RKO (cell line): ENCODE results near the gene GSTA4.
A peak's percentile ranks its signal among the peaks of the same experiment; 100 is the strongest.
"Not testable (repeated sequence)": the region's sequence is repeated elsewhere in the genome, so short reads cannot be mapped to it uniquely, and the experiment has no call there.

Experiments
- DNase-seq: peaks from one replicate; pipeline ENCODE4 v3.0.0-alpha.2; 2016; ENCODE audit warnings: low spot score

The GSTA4 gene

DNA sequence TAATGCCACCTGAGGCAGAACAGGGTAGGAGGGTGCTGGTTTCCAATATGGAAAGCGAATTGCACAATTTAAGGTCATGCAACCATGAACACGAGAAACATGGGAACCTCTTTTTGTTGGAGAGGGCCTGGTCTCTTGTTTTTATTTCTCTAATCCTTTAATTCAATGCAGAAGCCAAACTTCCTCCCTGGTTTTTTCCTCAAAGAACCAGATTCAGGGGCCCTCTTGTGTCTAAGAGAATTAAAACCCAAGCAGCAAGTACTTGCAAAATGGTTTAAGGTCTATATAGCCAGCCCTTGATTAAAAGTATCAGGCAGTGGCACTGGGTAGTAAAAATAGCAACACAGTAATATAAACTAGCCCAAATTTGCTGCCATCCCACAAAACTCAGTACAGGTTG is 19.5 kb downstream of the GSTA4 start:
- no peak for DNase-seq

DNA sequence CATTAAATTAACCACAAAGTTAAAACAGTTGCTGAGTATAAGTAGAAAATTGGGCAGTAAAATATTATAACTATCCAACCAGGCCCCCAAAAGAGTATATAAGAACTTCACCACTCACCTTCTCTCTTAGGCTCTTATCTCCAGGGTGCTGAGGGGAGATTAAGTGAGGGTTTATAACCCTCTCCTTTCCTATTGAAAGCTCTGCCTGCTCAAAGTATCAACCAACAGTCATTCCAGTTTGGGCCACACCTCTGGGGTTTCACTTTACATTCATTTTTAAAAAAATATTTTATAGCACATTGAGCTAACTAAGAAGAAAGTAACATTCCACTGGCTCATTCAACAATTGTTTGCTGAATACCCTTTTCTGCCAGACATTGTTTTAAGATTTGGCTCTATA is 22.1 kb downstream of the GSTA4 start:
- no peak for DNase-seq

DNA sequence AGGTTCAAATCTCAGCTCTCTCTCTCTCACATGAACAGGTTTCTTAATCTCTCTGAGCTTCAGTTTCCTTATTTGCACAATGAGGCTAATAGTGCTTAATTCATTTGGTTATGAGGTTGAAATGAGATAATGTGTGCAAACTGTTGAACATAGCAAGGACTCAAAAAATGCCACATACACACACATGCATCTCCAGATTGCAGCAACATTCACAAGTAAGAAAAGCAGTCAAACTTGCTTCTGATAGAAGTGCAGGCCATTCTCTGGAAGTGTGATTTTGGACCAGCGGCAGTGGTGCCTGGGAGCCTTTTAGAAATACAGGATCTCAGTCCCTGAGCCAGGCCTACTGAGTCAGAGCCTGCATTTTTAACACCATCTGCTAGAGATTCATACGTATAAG is 25.7 kb downstream of the GSTA4 start:
- DNase-seq: no peak

DNA sequence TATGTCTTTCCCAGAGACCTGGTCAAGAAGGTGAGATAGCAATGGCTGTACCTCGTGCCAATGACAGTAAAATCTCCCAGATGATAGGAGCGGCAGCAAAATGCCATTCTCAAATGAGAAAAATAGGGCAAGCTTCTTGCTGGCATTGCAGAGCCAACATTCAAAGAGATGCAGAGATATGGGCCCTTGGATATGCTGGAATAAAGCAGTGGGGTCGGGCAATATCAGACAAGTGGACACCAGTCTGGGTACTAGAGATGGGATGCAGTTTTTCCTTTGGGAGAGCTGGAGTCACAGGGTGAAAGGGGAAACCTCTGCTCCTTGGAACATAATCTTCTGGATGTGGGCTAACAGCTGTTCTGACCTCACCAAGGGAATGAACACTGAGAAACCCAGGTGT is 29.0 kb downstream of the GSTA4 start:
- DNase-seq: no peak

DNA sequence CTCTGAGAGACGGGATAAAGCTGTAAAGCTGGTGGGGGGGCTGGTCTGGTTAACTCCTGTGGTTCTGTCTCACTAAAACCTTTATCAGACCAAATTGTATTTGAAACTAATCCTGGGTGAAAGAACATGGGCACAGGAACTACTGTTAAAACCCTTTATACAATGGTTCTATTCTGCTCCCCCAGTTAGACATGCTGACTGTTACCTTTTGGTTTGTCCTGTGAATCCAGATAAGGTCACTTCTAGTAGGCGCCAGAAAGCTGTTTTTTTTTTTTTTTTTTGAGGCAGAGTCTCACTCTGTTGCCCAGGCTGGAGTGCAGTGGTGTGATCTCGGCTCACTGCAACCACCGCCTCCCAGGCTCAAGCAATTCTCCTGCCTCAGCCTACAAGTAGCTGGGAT is 29.7 kb downstream of the GSTA4 start:
- no peak for DNase-seq

DNA sequence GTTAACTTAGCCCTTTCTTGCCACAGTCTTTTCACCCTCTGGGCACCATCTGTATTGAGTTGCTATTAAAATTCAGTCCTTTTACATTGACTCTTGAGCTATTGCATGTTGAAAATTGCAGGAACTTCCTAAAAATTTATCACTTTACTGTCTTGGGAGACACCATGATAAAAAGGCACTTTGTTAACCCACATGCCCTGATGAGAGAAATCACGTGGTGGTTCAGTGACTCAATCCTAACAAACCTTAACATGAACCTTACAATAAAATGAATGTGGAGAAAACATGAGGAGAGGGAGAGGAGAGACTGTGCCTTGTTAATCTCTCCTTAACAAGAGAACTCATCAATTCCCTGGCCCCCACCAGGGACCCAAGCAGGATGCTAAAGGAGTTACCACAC is 30.8 kb downstream of the GSTA4 start:
- no peak for DNase-seq

DNA sequence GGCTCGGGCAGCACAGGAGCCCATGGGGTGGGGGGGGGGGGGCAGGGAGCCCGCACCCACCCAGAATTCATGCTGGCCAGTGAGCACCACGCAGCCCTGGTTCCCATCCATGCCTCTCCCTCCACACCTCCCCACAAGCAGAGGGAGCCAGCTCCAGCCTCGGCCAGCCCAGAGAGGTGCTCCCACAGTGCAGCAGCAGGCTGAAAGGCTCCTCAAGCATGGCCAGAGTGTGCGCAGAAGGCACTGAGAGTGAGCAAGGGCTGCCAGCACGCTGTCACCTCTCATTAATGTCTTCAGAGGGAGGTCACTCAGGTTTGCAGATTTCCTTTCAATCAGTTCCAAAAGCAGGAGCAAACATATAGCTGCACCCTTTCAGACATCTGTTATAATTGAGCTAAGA is 32.4 kb downstream of the GSTA4 start:
- no peak for DNase-seq

DNA sequence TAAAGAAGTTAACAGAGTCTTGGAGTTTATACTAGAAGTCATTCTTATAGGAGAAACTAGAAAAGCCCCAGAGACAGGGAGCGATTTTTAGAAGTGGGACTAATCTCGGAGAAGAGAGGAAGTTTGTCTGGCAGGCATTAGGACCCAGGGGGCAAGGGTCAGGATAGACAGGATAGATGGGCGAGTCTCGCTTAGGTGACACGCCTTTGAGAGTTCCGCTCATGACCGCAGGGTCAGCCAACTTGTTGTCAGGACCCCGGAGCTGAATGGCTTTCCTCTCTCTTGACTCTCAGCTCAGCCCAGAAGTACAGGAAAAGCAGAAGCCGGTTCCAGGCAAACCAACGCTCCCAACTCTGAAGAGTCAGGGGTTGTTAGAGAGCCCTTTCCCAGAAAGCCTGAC is 34.1 kb downstream of the GSTA4 start:
- not testable (repeated sequence) for DNase-seq

DNA sequence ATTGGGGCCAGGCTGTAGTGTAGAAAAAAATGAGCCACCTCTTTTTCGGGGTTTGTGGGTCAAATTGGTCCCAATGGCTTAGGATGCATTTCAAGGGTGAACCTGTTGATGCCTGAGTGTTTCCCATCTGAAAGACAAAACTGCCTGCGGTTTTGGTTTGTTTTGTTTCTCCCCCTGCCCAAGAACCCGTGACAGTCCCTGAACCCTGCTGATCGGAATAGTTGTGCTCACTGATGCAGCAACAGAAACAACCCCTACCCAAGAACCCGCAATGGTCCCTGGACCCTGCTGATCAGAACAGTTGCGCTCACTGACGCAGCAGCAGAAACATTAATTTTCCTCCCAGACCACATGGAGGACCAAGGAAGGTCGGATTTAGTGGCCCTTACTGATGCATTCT is 34.9 kb downstream of the GSTA4 start:
- not testable (repeated sequence) for DNase-seq

DNA sequence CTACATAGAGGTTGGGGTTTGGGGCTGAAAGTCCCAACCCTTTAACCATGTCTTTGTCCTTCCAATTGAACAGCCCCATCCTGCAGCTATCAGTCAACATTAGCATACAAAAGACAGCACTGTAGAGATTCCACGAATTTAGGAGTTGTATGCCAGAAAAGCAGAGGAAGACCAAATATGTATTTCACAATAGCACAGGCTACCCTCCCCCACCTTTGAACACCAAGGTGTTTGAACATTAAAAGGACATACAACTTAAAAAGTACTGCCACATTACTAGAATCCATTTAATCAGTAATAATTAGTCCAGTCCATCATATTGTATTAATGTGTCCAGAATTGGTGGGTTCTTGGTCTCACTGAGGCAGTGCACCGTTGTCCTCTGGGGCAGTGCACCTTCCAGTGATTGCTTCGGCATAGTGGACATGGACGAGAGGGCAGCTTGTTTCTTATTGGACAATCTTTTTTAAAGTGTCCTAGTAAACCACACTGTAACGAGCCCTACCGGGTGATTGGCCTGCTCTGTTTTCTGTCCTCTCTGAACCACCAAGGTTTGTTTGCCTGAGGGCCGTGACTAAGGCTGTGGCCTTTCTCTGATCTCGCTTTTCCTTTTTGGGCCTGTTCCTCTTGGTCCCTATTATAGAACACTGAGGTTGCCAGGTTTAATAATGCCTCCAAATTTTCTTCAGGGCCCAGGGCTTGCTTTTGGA is 36.4 kb downstream of the GSTA4 start:
- DNase-seq: no peak

DNA sequence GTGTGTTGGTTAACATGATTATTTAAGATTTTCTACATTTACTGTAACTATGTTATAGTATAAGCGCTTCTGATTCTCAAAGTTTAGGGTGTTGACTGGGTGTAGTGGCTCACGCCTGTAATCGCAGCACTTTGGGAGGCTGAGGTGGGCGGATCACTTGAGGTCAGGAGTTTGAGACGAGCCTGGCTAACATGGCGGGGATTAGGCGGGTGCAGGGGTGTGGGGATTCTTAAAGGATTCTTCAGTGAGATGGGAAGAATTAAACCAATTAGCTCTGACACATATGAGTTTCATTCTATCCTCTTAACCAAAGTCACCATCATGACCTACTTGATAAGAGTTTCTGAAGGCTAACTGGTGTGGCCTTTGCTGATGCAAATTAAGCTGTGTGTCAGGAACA is 39.2 kb downstream of the GSTA4 start:
- no peak for DNase-seq

DNA sequence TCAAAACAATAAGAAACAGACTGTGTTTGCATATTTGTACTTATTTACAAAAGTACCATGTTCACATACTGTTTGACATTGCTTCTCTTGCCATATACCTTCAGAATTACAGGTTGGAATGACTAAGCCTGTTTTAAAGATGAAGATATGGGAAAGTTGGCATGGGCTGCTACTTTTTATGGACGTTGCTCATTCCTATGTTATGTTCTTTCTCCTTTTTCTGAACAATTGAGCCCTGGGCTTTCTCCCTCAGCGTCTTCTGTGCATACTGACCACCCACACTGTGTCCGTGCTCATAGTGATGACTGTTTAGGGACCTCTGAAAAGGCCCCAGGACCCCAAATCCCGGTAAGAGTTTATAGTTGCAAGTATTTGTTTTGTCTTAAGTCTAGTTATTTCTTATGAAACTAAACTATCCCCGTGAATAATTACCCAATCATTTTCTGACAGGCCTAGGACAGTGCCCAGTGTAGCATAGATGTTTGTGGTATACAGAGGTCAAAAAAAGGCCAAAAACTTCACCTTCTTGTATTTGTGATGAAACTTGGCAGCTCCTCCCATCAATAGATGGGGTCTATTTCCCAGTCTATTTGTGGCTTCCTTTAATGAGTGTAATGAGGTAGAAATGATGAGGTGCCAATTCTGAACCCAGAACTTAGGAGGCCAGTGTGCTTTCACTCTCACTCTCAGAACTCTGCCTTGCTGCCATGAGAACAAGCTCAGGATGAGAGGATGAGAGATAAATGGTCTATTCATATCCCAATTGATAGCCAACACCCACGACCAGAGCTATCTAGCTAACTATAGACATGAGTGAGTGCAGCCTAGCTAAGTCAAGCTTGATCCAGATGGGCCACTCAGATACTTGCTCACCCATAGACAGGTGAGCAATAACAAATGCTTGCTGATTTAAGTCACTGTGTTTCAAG is 40.9 kb downstream of the GSTA4 start:
- no peak for DNase-seq

DNA sequence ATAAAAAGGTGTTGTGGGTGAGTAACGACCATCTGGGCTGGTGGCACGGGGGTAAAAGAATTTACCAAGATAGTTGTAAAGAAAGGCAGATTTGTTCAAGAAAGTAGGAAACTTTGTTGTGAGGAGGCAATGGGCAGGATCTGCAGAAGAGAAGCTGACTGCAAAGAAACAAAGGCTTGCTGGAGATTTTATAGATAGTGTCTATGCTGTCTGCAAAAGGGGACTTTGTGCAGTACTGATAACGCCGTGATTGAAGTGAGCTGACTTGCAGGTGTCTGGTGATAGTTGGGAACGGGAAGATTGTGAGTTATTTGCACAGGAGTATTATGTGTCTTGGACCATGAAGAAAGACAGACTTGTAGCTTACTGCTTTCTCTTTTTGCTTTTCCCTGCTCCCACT is 48.8 kb downstream of the GSTA4 start:
- no peak for DNase-seq

DNA sequence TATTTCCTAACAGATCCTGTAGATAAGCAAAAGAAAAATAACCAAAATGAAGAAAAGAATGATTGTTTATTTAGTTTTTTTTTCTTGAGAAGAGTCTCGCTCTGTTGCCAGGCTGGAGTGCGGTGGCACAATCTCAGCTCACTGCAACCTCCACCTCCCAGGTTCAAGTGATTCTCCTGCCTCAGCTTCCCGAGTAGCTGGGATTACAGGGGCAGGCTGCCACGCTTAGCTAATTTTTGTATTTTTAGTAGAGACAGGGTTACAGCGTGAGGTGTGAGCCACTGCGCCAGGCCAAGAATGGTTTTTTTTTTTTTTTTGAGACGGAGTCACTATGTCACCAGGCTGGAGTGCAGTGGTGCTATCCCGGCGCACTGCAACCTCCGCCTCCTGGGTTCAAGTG is 52.3 kb downstream of the GSTA4 start:
- not testable (repeated sequence) for DNase-seq

DNA sequence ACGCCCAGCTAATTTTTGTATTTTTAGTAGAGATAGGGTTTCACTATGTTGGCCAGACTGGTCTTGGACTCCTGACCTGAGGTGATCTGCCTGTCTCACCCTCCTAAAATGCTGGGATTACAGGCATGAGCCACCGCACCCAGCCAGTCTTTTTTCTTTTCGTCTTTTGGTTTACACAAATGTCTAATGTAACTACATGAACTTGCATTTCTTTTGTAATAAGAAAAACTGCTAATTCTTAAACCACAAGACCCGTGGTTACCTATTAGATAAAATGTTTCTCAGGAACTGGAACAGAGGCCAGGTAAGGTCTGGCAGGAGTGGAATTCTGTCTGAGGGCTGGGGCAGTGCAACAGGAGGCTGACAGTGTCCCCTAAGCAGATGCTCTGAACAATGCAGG is 52.9 kb downstream of the GSTA4 start:
- DNase-seq: no peak

DNA sequence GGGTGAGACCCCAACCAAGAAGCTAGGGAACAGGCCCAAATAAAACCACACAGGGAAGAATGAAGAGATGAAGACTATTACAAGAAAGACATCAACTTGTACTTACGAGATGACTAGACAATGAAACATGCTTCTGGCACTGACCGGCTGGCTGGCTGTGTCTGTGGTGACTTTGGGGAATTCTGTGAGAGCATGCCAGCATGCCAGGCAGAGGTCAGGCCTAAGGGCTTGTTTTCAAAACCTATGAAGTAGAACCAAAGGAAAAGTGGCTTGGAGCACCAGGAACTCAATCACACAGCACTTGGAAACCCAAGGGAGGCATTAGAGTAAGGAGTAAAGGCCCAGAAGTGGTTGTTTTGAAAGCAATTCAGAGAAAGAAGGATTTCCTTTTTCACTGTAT is 57.2 kb downstream of the GSTA4 start:
- no peak for DNase-seq

DNA sequence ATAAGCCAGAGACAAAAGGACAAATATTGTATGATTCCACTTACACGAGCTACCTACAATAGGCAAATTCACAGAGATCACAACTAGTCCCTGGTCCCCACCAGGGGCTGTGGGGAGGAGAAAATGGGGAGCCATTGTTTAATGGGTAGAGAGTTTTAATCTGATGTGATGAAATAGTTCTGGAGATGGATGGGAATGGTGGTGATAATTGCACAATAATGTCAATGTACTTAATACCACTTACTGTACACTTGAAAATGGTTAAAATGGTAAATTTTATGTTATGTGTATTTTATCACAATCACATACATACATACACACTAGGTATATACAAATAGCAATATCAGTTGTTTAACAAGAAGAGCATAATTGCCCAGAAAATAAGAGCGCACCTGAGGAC is 61.3 kb downstream of the GSTA4 start:
- no peak for DNase-seq

DNA sequence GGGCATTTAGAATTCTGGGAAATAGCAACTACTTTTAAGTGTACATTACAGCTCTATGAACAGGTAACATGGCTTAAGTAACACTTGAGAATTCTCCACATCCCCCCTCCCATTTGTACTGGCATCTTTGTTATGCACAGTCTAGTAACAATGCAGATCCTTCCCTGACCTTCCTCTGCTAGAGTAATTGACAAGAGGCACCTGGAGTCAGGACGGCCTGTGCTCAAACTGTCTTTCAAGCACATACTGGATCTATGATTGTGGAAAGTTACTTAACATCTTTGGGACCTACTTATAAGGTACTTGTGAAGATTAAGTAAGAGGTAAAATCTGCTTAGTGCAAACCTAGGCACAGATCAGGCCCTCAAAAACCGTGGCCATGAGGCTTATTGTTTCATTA is 63.7 kb downstream of the GSTA4 start:
- no peak for DNase-seq

DNA sequence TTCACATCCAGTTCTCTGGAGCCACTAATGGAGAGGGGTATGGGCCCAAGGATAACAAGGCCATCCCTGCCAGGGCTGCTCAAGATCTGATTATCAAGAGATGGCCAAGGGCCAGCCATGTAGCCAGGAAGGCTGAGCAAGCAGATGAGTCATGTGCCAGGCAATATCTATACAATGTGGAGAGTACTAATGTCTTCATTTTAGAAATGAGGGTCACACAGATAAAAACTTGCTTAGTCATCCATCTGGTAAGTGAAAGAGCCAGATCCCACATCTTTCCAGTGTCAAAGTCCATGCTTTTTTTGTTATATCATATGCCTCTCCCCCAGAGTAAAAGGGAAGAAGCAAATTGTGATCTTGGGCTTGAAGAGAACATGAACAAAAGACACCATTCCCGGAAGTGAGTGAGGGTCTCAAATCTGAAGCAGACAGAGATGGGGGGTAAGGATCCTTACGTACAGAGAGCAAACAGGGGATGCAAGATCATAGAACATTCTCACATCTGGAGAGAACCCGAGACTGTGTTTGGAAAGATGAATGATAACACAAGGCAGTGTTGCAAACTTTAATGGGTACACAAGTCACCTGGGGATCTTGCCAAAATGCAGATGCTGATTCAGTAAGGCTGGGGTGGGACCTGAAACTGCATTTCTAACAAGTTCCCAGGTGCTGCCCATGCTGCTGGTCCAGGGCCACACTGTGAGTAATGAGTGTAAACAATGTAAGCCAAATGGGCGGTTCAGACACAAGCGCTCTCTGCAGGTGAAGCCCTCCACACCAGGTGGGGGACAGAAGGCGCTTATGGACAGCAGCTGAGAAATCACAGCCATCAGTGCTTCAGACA is 65.5 kb downstream of the GSTA4 start:
- DNase-seq: peak; percentile 93
